NCI-H446 treated with DMSO at 0.1 percent for 48 hours (cell line): ENCODE measurements around the gene AATK.

ENCODE experiments used
- DNase-seq: peaks from one replicate; lab custom pipeline; 2025; lab: John Stamatoyannopoulos, UW

The AATK gene

GRCh38 chr17:81128338-81128737 lies 37.7 kb downstream of the AATK start:
- DNase-seq, result no peak

DNA sequence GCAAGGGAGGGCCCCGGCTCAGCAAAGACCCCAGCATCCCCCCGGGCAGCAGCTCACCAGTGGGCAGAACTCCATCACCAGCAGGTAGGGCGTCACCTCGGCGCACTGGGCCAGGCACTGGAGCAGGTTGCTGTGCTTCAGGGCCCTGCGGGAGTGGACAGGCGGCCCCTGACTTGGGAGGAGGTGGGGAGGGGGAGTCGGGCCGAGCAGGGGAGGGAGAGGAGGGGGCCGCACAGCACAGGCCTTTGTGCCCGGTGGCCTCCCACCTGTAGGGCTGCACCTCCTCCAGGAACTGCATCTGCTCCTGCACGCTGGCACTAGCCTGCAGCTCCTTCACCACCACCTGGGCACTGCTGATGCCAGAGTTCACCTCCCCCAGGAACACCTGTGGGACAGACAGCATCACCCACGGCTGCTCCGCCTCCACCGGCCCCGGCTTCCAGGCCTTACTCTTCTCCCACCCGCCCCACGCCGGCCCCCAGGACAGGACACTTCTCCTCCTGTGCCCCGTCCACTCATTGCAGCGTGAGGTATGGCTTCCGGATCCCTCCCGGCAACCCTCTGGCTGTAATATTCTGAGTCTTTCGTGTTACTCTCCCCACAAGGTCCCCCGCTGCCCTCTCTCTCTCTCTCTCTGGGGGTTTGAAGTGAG lies 38.4 kb downstream of the AATK start:
- no peak for DNase-seq

- no peak for DNase-seq
These were observed 38.9 kb downstream of the AATK start for GRCh38 chr17:81127133-81127455.

DNA sequence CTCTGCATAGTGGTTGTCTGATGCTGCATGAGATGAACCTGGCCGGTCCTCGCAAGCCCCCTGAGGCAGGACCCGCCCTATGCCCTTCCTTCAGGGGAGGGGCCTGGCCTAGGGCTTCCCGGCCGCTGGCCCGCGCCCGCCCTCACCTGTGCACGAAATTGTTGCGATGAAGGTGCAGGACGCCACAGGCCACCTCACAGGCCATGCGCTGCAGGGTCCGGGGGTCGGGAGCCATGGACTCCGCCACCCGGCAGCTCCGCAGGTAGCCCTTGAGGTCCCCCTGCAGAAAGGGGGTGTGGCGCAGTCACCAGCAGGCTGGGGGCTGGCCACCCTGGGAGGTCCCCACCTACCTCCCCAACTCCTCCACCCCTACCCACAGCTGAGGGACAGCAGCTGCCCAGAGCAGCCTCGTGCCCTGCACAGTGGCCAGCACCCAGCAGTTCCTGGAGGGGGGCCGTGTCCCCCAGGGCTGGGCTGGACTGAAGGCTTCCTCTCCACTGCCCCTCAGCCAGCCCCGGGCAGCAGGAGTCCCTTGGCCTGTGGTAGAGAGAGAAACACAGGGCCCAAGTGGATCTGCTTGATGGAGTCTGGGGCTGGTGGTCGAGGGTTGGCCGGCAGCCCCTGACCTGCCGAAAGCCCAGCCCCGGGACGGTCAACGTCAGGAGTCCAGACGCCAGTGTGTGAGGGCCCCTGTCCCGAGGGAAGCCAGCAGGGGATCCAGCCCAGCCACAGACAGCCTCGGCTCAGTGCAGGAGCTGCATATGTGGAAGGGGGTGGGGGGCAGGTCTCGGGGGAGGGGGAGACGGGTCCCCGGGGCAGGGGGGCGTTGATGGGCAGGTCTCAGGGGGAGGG lies 39.5 kb downstream of the AATK start:
- DNase-seq, result no peak

GRCh38 chr17:81125573-81126081 lies 40.4 kb downstream of the AATK start:
- peak; percentile 39 for DNase-seq

GRCh38 chr17:81124377-81124776 lies 41.6 kb downstream of the AATK start:
- no peak for DNase-seq

GRCh38 chr17:81123052-81124048 lies 42.7 kb downstream of the AATK start:
- DNase-seq, result no peak

GRCh38 chr17:81121841-81122733 lies 43.9 kb downstream of the AATK start:
- DNase-seq, result no peak

GRCh38 chr17:81120695-81121621 lies 45.1 kb downstream of the AATK start:
- DNase-seq, result no peak

DNA sequence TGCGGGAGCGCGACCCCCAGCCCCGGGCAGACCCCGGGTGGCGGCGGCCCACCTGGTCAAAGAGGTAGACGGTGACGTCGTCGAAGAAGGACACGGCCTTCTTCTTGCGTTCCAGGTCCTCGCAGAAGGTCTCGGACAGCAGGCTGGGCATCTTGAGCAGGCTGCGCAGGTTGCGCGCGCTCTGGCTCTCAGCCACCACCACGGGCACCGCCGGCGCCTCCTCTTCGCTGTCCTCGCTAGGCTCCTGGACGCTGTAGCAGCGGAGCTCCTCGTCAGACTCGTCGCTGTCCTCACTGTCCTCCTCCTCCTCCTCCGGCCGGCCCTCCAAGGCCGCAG lies 45.9 kb downstream of the AATK start:
- DNase-seq, result no peak

DNA sequence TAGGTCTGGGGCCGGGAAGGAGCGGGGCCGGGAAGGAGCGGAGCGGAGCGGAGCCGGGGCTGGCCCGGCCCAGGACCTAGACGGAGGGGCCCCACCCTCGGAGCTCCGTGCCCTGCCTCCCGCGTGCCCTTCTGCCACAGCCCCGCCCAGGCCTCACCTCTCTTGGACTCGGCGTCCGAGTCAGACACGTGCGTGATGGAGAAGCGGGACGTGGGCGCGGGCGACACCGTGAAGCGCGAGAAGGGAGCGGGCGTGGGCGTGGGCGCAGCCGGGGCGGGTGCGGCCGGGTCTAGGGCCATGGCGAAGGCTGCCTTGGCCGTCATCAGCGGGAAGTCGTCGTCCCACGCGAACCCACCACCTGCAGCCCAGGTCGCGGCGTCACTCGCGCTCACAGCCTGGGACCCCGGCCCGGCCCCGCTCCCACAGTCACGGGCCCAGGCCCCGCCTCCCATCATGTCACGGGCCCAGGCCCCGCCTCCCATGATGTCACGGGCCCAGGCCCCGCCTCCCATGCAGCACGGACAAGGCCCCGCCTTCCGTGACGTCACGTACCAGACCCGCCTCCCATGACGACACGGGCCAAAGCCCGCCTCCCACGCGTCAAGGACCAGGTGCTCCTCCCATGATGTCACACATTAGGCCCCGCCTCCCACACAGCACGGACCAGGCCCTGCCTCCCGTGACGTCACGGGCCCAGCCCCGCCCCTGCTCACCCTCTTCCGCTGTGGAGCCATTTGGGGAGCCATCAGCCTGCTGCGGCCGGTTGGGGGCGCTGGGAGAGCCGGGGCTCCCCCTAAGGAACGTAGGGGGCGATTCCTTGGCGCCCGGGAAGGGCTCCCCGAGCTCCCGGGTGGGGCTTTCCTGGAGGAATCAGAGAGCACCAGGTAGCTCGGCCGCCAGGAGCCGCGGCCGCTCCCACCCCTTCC lies 46.5 kb downstream of the AATK start:
- DNase-seq, result no peak

- no peak for DNase-seq
These were observed 47.5 kb downstream of the AATK start for GRCh38 chr17:81118308-81119221.

GRCh38 chr17:81117672-81118198 lies 48.3 kb downstream of the AATK start:
- no peak for DNase-seq

GRCh38 chr17:81116704-81117103 lies 49.3 kb downstream of the AATK start:
- no peak for DNase-seq

- no peak for DNase-seq
These were observed 50.1 kb downstream of the AATK start for GRCh38 chr17:81115749-81116464.

DNA sequence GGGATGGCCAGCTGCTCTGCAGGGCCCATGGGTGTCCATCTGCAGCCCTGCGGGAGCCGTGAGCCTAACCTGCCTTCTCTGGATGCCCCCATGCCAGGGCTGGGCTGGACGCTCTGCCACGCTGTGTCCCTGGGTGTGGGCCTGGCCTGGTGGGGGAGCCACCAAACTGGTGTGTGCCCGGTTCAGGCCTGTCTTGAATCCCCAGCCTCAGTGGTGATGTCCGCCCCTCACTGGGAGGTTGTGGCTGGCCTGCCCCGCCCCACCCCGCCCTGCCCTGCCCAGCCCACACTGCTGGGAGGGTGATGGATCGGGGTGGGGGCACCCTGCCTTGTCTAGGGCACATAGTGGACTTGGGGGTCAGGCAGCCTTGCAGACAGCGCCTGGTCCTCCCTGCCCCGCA lies 50.8 kb downstream of the AATK start:
- no peak for DNase-seq
